Measurements from ENCODE around the gene ZNF865. TPM values are rescaled to one million over a fixed set of nuclear protein-coding genes. Genes with fewer than 3 reads are reported as not detected.

ZNF865 gene
- total and polyA plus RNA-seq, 2 of the 8 experiments (the other 6 are each of a cell fraction or from before 2014, with no cell fraction given): 3.5 to 13.6 TPM

DNA sequence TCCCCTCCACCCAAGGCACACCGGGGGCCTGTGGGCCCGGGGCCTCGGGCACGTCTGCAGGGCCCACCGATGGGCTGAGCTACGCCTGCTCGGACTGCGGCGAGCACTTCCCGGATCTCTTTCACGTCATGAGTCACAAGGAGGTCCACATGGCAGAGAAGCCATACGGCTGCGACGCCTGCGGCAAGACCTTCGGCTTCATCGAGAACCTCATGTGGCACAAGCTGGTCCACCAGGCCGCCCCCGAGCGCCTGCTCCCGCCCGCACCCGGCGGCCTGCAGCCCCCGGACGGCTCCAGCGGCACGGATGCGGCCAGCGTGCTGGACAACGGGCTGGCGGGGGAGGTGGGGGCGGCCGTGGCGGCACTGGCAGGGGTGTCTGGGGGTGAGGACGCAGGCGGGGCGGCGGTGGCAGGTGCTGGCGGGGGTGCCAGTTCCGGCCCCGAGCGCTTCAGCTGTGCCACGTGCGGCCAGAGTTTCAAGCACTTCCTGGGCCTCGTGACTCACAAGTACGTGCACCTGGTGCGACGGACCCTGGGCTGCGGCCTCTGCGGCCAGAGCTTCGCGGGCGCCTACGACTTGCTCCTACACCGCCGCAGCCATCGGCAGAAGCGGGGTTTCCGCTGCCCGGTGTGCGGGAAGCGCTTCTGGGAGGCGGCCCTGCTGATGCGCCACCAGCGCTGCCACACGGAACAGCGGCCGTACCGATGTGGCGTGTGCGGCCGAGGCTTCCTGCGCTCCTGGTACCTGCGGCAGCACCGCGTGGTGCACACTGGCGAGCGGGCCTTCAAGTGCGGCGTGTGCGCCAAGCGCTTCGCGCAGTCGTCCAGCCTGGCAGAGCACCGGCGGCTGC, 10.3 kb downstream of the ZNF865 start:
- H3K14ac ChIP-seq (ENCODE audit: insufficient read length): no peak overlapping the region
- H3K4ac ChIP-seq (replicated peaks; ENCODE audit: insufficient read length, low read depth, low read length): no peak overlapping the region
- no peak overlapping the region for H2BK5ac ChIP-seq (ENCODE audit: low read depth, low read length)
- no peaks in the 10 kb centered on the region for H3K4me1 ChIP-seq (replicated peaks in 1 of 4; ENCODE audit: control insufficient read depth in 3 of 4, insufficient read depth in 4 of 4, low read length in 3 of 4)
- H3K79me1 ChIP-seq (ENCODE audit: low read depth, low read length): no peaks in the 10 kb centered on the region; the same call in 1 of the 2 replicates
- H2AFZ ChIP-seq (ENCODE audit: low read length): no peak overlapping the region
- no peak overlapping the region for H2BK120ac ChIP-seq (replicated peaks; ENCODE audit: low read depth, low read length)
- H3K9ac ChIP-seq (replicated peaks in 1 of 4; ENCODE audit: extremely low read depth in 1 of 4, low read depth in 3 of 4, low read length in 3 of 4): no peak overlapping the region
- H3K23me2 ChIP-seq (ENCODE audit: low read depth, low read length): no peaks in the 10 kb centered on the region
- no peak overlapping the region for H3K56ac ChIP-seq (replicated peaks; ENCODE audit: insufficient read length, low read depth, low read length)
- DNase-seq (ENCODE audit: low read depth in 1 of 2, low spot score in 2 of 2) (no peak), FAIRE-seq (no peak)
- CTCF ChIA-PET (ENCODE audit: partially characterized antibody): interaction anchor here (0.5 to 1.1 kb wide), 2 partner anchors 10 to 354 kb away, joined by 3 to 4 read pairs; partner anchors contain the start of gene ZNF865
- peaks cover 0 to 33% (median 2%) of the 10 kb centered on the region in 4 experiments; a peak in 6 of 8 replicates for H3K36me3 ChIP-seq (ENCODE audit: control insufficient read depth in 2 of 4, insufficient read depth in 4 of 4, low read length in 3 of 4)
- TF ChIP-seq GTF2F1 (IDR thresholded peaks at IDR 0.05; ENCODE audit: borderline replicate concordance, low read depth, low read length): no peak
- no peak for TF ChIP-seq KDM5A (IDR thresholded peaks at IDR 0.05; ENCODE audit: low read length)
- TF ChIP-seq, protein P1, sequence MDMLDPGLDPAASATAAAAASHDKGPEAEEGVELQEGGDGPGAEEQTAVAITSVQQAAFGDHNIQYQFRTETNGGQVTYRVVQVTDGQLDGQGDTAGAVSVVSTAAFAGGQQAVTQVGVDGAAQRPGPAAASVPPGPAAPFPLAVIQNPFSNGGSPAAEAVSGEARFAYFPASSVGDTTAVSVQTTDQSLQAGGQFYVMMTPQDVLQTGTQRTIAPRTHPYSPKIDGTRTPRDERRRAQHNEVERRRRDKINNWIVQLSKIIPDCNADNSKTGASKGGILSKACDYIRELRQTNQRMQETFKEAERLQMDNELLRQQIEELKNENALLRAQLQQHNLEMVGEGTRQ (IDR thresholded peaks at IDR 0.05; ENCODE audit: low read length): no peak
- TF ChIP-seq CBX5 (IDR thresholded peaks at IDR 0.05; ENCODE audit: low read depth, low read length): no peak
- TF ChIP-seq EP300 (IDR thresholded peaks at IDR 0.05; ENCODE audit: borderline replicate concordance in 1 of 2, low read depth in 2 of 2, low read length in 2 of 2): no peak
- TF ChIP-seq SP1 (IDR thresholded peaks at IDR 0.05; ENCODE audit: low read depth, low read length): no peak
- no peak for TF ChIP-seq CHD2 (IDR thresholded peaks at IDR 0.05; ENCODE audit: low read length)
- H2AK5ac ChIP-seq (ENCODE audit: low read depth, low read length): no peak overlapping the region
- no peak overlapping the region for H4K5ac ChIP-seq (ENCODE audit: insufficient read length, low read depth, low read length)
- no peak overlapping the region for H3K18ac ChIP-seq (ENCODE audit: extremely low read depth, low read length)
- H2BK12ac ChIP-seq (ENCODE audit: low read depth, low read length): no peak overlapping the region
- H3K4me2 ChIP-seq (ENCODE audit: insufficient read depth in 1 of 2, low read depth in 2 of 2, low read length in 2 of 2): no peak overlapping the region
- no peak overlapping the region for H3K27ac ChIP-seq (ENCODE audit: low read depth, low read length)
- 97% methylated on average over 52 of the region's 88 CpGs; no CpG with 5 or more reads in 1 of the 2 experiments for WGBS, 2 experiments (ENCODE audit: extremely low coverage in 1 of 2, insufficient coverage in 1 of 2, insufficient read length in 1 of 2, insufficient replicate concordance in 2 of 2, low coverage in 1 of 2, low lambda C conversion rate in 2 of 2, missing lambda C conversion rate in 1 of 2)
- POLR2A ChIA-PET (ENCODE audit: partially characterized antibody): interaction anchor here (0.8 to 3.2 kb wide), 8 partner anchors 9 to 121 kb away, joined by 3 to 12 read pairs (median 3); partner anchors contain the start of genes FIZ1, ZNF580, ZNF784 and ZNF865
- no peak overlapping the region for H3K23ac ChIP-seq (ENCODE audit: insufficient read length)
- H4K20me1 ChIP-seq (replicated peaks in 1 of 2; ENCODE audit: control insufficient read depth in 1 of 2, insufficient read depth in 2 of 2, low read length in 2 of 2): peaks cover 6 to 17% of the 10 kb centered on the region in 2 experiments
- H3K9me3 ChIP-seq (ENCODE audit: insufficient read depth in 2 of 2, low read depth in 1 of 2, low read length in 1 of 2): no peaks in the 10 kb centered on the region; a peak in 1 of 4 replicates
- H4K8ac ChIP-seq (ENCODE audit: extremely low read depth, insufficient read depth, low read length): no peak overlapping the region; the same call in 1 of the 2 replicates
- H3K4me3 ChIP-seq (ENCODE audit: extremely low read depth in 1 of 4, insufficient read depth in 2 of 4, low read depth in 3 of 4, low read length in 4 of 4): no peak overlapping the region
- no peak overlapping the region for H2BK20ac ChIP-seq (ENCODE audit: low read length)
- H4K91ac ChIP-seq (replicated peaks; ENCODE audit: insufficient read length, low read length): no peak overlapping the region
- no peak overlapping the region for H2BK15ac ChIP-seq (ENCODE audit: low read length)
- H3K27me3 ChIP-seq (replicated peaks in 1 of 4; ENCODE audit: control insufficient read depth in 3 of 4, extremely low read depth in 1 of 4, insufficient read depth in 3 of 4, low read length in 3 of 4): peaks cover 0 to 2% (median 0%) of the 10 kb centered on the region in 4 experiments; a peak in 1 of 7 replicates
- no peaks in the 10 kb centered on the region for H3K79me2 ChIP-seq (ENCODE audit: control insufficient read depth in 1 of 2, insufficient read depth in 2 of 2, low read length in 2 of 2)

Data from H1 (cell line).